ENCODE data around the gene STX8. TPM values are rescaled to one million over a fixed set of nuclear protein-coding genes. Genes with fewer than 3 reads are reported as not detected.
A peak's percentile ranks its signal among the peaks of the same experiment; 100 is the strongest.

The STX8 gene
- total and polyA plus RNA-seq, 9 of the 15 experiments (the other 6 are each of a cell fraction or from before 2014, with no cell fraction given): 14.6 to 42.5 (median 22.1) TPM

DNA sequence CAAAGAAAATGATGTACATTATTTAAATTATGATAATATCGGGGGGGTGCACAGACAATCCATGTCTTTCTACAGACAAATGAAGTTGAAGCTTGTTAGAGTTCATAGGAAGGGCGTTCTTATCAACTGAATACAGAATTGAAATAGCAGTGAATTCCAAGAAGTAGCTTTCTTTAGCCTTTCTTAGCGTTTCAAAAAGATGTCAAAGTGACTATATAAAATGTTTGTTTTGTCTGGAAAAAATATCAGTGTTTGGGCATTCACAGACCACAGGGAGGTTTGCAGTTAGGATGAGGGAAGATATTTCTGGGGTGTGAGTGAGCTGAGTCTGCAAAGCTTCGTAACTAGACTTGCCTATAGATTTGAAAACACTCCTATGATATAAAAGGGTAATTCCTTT, 55.0 kb downstream of the STX8 start (continued):
- TF ChIP-seq TCF7L2 (IDR thresholded peaks at IDR 0.05; ENCODE audit: low read depth, low read length) (no peak), SLC30A9 (CRISPR knock-in tag; IDR thresholded peaks at IDR 0.05) (no peak), TGIF2 (CRISPR knock-in tag; IDR thresholded peaks at IDR 0.05) (no peak), NFIC (IDR thresholded peaks at IDR 0.05) (no peak), TCF3 (CRISPR knock-in tag; IDR thresholded peaks at IDR 0.05) (peak; percentile 59), IFI16 (CRISPR knock-in tag; IDR thresholded peaks at IDR 0.05) (no peak), HDAC3 (IDR thresholded peaks at IDR 0.05; ENCODE audit: borderline replicate concordance, partially characterized antibody) (peak; percentile 90), KLF16 (IDR thresholded peaks at IDR 0.05) (no peak), STAT5A (IDR thresholded peaks at IDR 0.05; ENCODE audit: borderline replicate concordance, low read length) (peak; percentile 70), HEY1 (CRISPR knock-in tag; IDR thresholded peaks at IDR 0.05; ENCODE audit: borderline replicate concordance) (no peak), USF2 (CRISPR knock-in tag; IDR thresholded peaks at IDR 0.05) (no peak), ADNP (tag; IDR thresholded peaks at IDR 0.05) (no peak), PKNOX1 (IDR thresholded peaks at IDR 0.05) (no peak), ARID1B (IDR thresholded peaks at IDR 0.05) (peak; percentile 78), KDM1A (IDR thresholded peaks at IDR 0.05) (peak; percentile 31 to 40; a peak in 2 of 4 replicates), ZZZ3 (IDR thresholded peaks at IDR 0.05) (no peak), MAFF (IDR thresholded peaks at IDR 0.05; ENCODE audit: low read length) (no peak), ARID3A (IDR thresholded peaks at IDR 0.05; ENCODE audit: borderline replicate concordance, low read depth, low read length) (no peak), SOX6 (IDR thresholded peaks at IDR 0.05) (0 out of 2 replicates have a peak, but pooled peaks have one; percentile 24), TBL1XR1 (IDR thresholded peaks at IDR 0.05; ENCODE audit: low read length in 2 of 2) (peak in 1 of 2 experiments; percentile 90; a peak in 2 of 4 replicates), EGR1 (conservative IDR thresholded peaks at IDR 0.05) (no peak), ESRRB (CRISPR knock-in tag; IDR thresholded peaks at IDR 0.05; ENCODE audit: borderline replicate concordance) (no peak), BCLAF1 (IDR thresholded peaks at IDR 0.05; ENCODE audit: borderline replicate concordance in 1 of 2, control insufficient read depth in 1 of 2, low read depth in 2 of 2, low read length in 1 of 2) (no peak), EP300 (IDR thresholded peaks at IDR 0.05; ENCODE audit: low read length) (peak; percentile 42; the same call in 1 of the 2 replicates), BHLHE40 (IDR thresholded peaks at IDR 0.05; ENCODE audit: low read length) (no peak), ZNF174 (CRISPR knock-in tag; IDR thresholded peaks at IDR 0.05) (no peak)
